ES-I3 (cell line): ENCODE results near the gene SFXN1.

Source experiments
- H3K36me3 ChIP-seq: 2 replicates; pipeline ENCODE4 v1.6.1; 2013; ENCODE audit warnings: mild to moderate bottlenecking, low read length, control low read depth, moderate library complexity; ENCODE audit not compliant: insufficient read depth
- H3K4me1 ChIP-seq: 2 replicates; pipeline ENCODE4 v1.6.1; 2013; ENCODE audit warnings: mild to moderate bottlenecking, control low read depth, low read length; ENCODE audit not compliant: insufficient read depth
- H3K9ac ChIP-seq: 2 replicates; pipeline ENCODE4 v1.6.1; 2013; ENCODE audit warnings: low read depth, mild to moderate bottlenecking, low read length, moderate library complexity
- H3K9me3 ChIP-seq: 2 replicates; pipeline ENCODE4 v1.6.1; 2013; ENCODE audit warnings: mild to moderate bottlenecking, low read length, moderate library complexity; ENCODE audit not compliant: control insufficient read depth, insufficient read depth

SFXN1 gene

DNA sequence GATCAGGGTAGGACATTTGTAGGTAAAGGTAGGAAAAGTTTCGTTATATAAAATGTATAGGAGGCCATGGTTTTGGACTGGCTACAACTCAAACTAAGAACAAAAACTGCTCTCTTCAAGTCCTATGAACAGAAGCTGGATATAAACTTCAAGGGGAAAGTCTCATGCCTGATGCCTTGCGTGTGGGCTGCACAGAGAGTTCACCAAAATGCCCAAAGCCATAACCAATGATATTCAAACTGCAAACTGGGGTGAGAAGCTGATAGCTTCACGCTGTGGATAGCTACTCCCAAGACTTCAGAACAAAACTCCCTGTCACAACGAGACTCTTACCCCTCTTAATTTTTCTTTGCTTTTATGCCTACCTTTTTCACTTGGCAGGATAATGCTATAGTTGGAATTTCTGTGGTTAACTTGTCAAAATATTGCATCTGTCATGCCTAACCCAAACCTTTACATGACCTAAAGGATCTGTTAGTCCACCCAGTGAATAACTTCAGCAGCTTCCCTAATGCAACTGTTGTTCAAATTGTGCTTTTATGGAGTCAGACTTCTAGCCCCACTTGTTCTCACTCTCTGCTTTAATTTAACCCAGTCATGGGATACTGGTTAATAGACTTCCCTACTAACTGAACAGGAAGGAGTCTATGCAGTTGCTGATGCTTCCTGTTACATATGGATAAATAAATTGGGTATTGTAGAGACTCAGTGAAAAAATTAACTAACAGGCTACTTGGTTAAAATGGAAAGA is 71.9 kb downstream of the SFXN1 start:
- Histone ChIP-seq H3K9ac (no peak overlapping the region), H3K4me1 (peaks cover 28% of the 10 kb centered on the region), H3K36me3 (no peaks in the 10 kb centered on the region), H3K9me3 (no peaks in the 10 kb centered on the region; the same call in 1 of the 2 replicates)

DNA sequence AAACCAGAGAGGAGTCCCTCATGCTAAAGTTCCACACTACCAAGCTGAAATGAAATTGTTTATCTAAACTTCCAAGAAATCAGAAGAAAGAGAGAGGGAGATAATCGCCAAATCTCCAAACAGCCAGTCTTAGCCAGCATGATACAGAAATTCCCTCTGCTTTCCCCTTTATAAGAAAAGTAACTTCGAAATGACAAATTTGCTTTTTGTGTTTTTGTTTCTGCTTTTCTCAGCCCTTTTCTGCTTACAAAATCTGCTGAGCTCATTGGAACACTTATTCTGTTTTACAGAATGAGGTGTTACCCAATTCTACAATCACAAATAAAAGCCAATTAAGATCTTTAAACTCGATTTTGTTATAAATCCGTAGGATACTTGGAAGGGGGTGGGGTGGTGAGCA is 72.9 kb downstream of the SFXN1 start:
- Histone ChIP-seq H3K9me3 (no peaks in the 10 kb centered on the region; the same call in 1 of the 2 replicates), H3K36me3 (no peaks in the 10 kb centered on the region), H3K9ac (no peak overlapping the region), H3K4me1 (peaks cover 27% of the 10 kb centered on the region)

DNA sequence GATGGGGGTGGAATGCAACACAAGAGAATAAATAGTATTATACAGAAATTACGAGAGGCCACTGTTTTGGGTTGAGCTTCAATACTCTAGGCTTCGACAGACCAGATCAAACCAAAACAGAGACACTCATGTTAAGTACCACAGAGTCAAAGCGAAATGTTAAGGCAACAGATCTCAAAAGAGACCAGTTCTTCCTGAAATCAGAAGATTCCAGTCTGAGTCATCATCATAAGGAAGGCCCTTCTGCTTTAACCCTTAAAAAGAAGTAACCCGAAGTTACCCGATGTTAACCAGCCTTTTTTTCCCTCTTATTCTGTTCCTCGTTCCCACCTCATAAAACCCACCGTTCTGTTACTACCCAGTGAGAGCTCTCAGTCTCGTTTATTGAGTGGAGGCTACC is 75.9 kb downstream of the SFXN1 start:
- Histone ChIP-seq H3K9me3 (no peaks in the 10 kb centered on the region; the same call in 1 of the 2 replicates), H3K36me3 (no peaks in the 10 kb centered on the region), H3K4me1 (peaks cover 19% of the 10 kb centered on the region), H3K9ac (no peak overlapping the region)

DNA sequence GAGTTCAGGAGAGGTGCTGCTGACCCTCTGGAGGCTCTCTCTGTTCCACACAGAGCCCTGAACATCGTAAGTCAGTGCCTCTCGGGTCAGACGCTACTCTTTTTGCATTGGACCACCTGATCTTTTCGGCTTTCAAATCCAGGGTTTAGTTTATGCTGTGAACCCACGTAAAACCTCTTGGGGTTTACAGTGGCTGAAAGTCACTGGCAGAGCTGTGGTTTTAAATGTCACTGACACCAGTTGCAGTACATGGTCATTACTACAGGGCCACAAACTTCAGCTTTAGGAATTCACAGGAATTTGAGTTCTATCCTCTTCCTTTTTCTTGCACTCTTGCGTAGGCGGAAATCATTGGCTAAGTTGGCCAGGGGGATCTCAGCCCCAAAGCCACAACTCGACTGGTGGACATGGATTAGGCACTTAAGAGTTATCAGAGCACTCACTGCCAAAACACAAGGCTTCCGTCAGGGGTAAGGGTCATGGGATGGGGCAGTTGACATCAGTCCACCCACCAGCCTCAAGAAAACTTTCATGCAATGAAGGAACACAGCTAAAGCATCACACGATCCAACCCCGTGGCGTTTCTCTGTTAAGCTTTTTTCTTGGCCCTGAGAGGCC is 76.9 kb downstream of the SFXN1 start:
- H3K9me3 ChIP-seq, result no peaks in the 10 kb centered on the region; the same call in 1 of the 2 replicates
- H3K9ac ChIP-seq, result no peak overlapping the region
- H3K36me3 ChIP-seq, result no peaks in the 10 kb centered on the region
- peaks cover 11% of the 10 kb centered on the region for H3K4me1 ChIP-seq

DNA sequence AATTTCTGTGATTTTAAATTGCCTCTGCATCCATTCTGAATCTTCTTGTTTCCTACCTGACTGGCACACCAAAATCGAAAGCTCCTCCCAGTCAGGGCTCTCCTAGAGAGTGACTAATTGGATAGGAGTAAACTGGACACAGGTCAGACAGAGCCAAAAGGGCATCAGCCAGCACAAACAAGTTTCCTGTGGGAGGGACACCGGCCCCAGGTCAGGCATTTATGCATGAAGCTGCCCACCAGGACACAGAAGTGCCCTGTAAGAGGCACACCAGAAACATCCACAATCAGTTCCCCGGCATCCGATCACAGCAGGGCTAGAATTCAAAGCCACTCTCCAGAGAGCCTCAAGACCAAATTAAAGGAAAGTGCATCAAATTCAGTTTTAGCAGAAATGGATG is 78.4 kb downstream of the SFXN1 start:
- no peak overlapping the region for H3K9ac ChIP-seq
- H3K36me3 ChIP-seq, result no peaks in the 10 kb centered on the region
- H3K9me3 ChIP-seq, result no peaks in the 10 kb centered on the region
- peaks cover 18% of the 10 kb centered on the region for H3K4me1 ChIP-seq

DNA sequence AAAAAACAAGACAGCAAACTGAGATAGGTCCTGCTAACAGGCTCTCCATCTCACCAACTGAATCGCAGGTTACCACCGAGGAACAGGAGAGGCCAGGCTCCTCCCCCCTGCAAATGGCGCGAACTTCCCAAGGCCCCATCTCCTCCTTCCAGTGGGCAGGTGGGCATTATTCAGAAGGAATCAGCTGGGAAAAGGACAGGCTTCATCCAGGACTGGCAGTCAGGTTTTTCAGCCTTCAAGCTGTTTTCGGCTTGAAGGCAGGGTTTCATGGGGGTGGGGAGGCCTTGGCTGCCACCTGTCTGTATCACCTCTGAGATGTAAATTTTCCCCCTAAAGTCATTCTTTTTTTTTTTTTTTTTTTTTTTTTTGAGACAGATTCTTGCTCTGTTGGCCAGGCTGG is 79.4 kb downstream of the SFXN1 start:
- Histone ChIP-seq H3K9me3 (no peaks in the 10 kb centered on the region), H3K36me3 (no peaks in the 10 kb centered on the region), H3K9ac (no peak overlapping the region), H3K4me1 (peaks cover 20% of the 10 kb centered on the region)

DNA sequence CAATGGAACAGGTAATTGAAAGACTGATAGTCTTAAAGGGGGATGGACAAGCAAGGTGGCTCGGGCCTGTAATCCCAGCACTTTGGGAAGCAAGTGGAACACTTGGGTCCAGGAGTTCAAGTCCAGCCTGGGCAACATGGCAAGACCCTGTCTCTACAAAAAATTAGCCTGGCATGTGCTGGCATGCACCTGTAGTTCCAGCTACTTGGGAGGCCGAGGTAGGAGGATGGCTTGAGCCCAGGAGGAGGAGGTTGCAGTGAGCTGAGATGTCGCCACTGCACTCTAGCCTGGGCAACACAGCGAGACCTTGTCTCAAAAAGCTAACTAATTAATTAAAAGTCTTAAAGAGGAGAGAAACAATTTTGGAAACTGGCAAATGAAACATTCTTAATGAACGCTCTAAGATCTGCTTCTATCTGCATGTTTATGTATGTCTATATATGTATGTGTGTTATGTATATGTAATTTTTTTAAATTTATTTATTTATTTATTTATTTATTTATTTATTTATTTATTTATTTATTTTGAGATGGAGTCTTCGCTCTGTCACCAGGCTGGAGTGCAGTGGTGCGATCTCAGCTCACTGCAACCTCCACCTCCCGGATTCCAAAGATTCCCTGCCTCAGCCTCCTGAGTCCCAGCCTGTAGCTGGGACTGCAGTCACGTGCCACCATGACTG is 80.6 kb downstream of the SFXN1 start:
- Histone ChIP-seq H3K36me3 (no peaks in the 10 kb centered on the region), H3K4me1 (peaks cover 20% of the 10 kb centered on the region), H3K9me3 (no peaks in the 10 kb centered on the region), H3K9ac (no peak overlapping the region)

DNA sequence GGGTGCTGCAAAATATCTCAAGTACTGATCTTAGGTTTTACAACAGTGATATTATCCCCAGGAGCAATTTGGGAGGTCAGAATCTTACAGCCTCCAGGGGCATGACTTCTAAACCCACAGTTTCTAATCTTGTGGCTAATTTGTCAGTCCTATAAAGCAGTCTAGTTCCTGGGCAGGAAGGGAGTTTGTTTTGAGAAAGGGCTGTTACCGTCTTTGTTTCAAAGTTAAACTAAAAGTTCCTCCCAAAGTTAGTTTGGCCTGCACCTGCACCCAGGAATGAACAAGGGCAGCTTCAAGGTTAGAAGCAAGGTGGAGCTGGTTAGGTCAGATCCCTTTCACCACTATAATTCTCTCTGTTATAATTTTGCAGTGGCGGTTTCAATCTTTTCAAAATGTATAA is 81.7 kb downstream of the SFXN1 start:
- Histone ChIP-seq H3K4me1 (peaks cover 20% of the 10 kb centered on the region), H3K9ac (no peak overlapping the region), H3K9me3 (no peaks in the 10 kb centered on the region), H3K36me3 (no peaks in the 10 kb centered on the region)

DNA sequence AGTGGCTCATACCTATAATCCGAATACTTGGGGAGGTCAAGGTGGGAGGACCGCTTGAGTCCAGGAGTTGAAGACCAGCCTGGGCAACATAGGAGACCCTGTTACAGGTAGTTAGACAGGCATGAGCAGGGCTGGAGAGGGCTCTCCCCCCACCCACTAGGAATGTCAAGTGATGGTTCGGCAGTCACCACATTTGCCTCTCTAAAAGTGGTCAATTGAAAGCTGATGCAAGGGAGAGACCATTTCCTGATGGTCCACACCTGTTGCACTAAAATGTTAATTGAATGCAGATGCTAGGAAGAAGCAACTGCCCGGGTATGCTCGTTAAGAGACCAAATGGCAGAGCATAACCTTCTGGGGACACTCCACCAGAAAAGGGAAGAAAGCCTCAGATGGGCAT is 82.7 kb downstream of the SFXN1 start:
- H3K36me3 ChIP-seq, result no peaks in the 10 kb centered on the region
- H3K4me1 ChIP-seq, result peaks cover 20% of the 10 kb centered on the region
- H3K9ac ChIP-seq, result no peak overlapping the region
- H3K9me3 ChIP-seq, result no peaks in the 10 kb centered on the region

DNA sequence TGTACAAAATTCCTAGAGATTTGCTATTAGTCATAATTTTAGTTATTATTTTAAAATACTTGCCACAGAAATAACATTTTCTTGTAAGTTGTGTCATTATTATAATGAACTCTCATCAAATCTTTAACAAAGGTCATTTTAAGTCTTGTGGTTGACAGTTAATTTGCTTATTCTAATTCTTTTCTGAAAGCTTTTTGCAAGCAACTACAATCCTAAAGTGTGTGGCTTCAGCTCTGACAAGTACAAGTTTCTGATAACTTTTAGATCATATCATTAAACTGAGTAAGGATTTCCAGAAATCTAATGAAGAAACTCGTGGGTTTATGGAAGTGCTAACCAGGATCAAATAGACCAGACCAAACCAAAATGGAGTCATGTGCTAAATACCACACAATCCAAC is 86.4 kb downstream of the SFXN1 start:
- H3K4me1 ChIP-seq, result peaks cover 9% of the 10 kb centered on the region; the same call in 1 of the 2 replicates
- no peak overlapping the region for H3K9ac ChIP-seq
- no peaks in the 10 kb centered on the region for H3K9me3 ChIP-seq
- no peaks in the 10 kb centered on the region for H3K36me3 ChIP-seq

DNA sequence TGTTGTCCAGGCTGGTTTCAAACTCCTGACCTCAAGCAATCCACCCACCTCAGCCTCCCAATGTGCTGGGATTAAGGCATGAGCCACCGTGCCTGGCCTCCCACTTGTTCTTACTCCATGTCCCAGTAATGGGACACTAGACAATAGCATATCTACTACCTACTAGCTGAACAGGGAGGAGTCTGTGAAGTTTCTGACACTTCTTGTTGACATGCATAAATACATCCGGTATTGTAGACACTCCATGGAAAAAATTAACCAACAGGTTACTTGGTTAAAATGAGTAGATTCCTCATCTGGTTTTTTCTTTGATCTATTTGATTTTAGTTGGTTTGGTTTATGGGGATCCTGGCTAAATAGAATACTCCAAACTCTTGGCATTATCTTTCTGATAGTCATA is 88.3 kb downstream of the SFXN1 start:
- Histone ChIP-seq H3K36me3 (no peaks in the 10 kb centered on the region), H3K9me3 (no peaks in the 10 kb centered on the region), H3K9ac (no peak overlapping the region), H3K4me1 (peaks cover 3% of the 10 kb centered on the region; the same call in 1 of the 2 replicates)

DNA sequence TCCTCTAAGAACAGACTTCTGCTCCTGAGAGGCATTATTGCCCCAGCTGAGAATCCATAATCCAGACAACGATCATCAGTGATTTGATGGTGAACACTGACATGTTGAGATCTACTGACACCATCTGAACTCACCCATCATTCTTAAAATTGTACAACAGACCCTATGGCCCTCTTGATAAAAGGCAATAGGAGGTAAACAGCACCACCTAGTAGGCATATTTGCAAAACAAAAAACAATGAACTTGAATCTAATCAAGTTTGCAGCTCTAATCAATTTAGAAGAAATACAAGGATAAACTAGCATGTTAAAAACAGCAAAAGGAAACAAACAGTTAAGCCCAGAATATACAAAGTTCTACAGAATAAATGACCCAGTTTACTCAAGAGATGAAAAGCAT is 89.6 kb downstream of the SFXN1 start:
- Histone ChIP-seq H3K9ac (no peak overlapping the region), H3K9me3 (peaks cover 2% of the 10 kb centered on the region; the same call in 1 of the 2 replicates), H3K36me3 (no peaks in the 10 kb centered on the region), H3K4me1 (no peaks in the 10 kb centered on the region)

DNA sequence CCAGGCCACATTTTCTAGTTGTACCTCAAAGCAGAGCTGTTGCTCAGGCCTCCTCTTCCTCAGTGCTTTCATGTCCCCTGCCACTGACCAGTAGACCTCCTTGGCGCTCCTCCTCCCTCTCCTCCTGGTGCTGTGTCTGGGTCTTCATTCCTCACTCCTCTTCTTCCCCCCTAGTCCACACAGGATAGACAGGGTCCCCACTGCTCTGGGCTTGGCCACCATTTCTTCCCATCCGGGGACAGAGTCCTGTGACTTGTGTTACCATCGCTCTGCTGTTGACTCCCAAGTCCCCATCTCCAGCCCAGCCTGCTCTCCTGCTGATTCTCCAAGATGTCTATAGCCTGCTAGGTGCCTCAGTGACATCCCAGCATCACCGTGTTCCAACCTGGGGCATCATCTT is 91.3 kb downstream of the SFXN1 start:
- Histone ChIP-seq H3K9ac (no peak overlapping the region), H3K4me1 (peaks cover 4% of the 10 kb centered on the region; the same call in 1 of the 2 replicates), H3K36me3 (no peaks in the 10 kb centered on the region), H3K9me3 (peaks cover 6% of the 10 kb centered on the region; the same call in 1 of the 2 replicates)

DNA sequence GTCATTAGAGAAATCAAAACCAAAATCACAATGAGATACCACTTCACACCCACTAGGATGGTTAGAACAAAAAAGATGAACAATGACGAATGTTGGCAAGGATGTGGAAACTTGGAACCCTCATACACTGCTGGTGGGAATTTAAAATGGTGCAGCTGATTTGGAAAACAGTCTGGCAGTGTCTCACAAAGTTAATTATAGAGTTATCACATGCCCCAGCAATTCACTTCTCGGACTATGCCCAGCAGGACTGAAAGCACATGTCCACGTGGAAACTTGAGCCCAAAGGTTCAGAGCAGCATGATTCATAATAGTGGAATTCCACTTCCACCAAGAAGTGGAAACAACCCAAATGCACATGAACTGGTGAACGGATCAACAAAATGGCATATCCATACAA is 94.5 kb downstream of the SFXN1 start:
- Histone ChIP-seq H3K4me1 (peaks cover 4% of the 10 kb centered on the region; the same call in 1 of the 2 replicates), H3K36me3 (no peaks in the 10 kb centered on the region), H3K9me3 (peaks cover 6% of the 10 kb centered on the region; the same call in 1 of the 2 replicates), H3K9ac (no peak overlapping the region)
